Activated naive CD8-positive, alpha-beta T cell (primary cell): ENCODE results near the gene FTCDNL1.

ENCODE experiments used
- H3K27ac Mint-ChIP-seq: one replicate; pipeline ENCODE4 v1.8.0; 2021; ENCODE audit warnings: mixed read lengths
- H3K27me3 Mint-ChIP-seq: one replicate; pipeline ENCODE4 v1.8.0; 2021; ENCODE audit warnings: mixed read lengths
- H3K36me3 Mint-ChIP-seq: one replicate; pipeline ENCODE4 v1.8.0; 2021; ENCODE audit warnings: mixed read lengths
- H3K4me1 Mint-ChIP-seq: one replicate; pipeline ENCODE4 v1.8.0; 2021; ENCODE audit warnings: low read depth, mixed read lengths
- H3K4me3 Mint-ChIP-seq: one replicate; pipeline ENCODE4 v1.8.0; 2021; ENCODE audit warnings: mild to moderate bottlenecking, mixed read lengths
- H3K9me3 Mint-ChIP-seq: one replicate; pipeline ENCODE4 v1.8.0; 2021; ENCODE audit warnings: low read depth, mixed read lengths

The FTCDNL1 gene

GRCh38 chr2:199713746-199714145 lies 137.2 kb downstream of the FTCDNL1 start:
- Mint-ChIP-seq H3K36me3 (no peaks in the 10 kb centered on the region), H3K9me3 (no peaks in the 10 kb centered on the region), H3K27me3 (peaks cover 8% of the 10 kb centered on the region), H3K4me3 (no peak overlapping the region), H3K4me1 (no peaks in the 10 kb centered on the region), H3K27ac (no peak overlapping the region)

DNA sequence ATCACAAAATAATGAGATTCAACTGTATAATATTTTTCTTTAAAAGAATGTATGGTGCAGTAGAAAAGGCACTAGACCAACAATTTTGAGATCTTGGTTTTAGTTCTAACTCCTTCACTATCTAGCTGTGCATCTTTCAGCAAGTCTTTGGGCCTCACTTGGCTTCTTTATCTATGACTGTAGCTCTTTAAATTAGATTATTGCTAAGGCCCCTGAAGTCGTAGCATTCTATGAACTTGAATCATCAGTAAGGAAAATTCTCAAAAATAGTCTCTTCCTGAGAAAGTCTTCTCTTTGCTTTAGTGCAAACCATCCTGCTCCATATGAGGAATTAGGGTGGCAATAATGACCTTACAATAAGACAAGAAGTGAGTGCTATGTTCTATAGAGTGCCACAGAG lies 140.4 kb downstream of the FTCDNL1 start:
- Mint-ChIP-seq H3K4me3 (no peak overlapping the region), H3K36me3 (no peaks in the 10 kb centered on the region), H3K27me3 (peaks cover 7% of the 10 kb centered on the region), H3K4me1 (no peaks in the 10 kb centered on the region), H3K27ac (no peak overlapping the region), H3K9me3 (peaks cover 7% of the 10 kb centered on the region)
